Stimulated activated CD4-positive, alpha-beta T cell treated with anti-CD3 and anti-CD28 coated beads, Interleukin-4, amount 100 ng/mL, for 48 hours (primary cell): ENCODE measurements around the gene HOXB1.

Source experiments
- DNase-seq, 2 donors: peaks; one replicate each; pipeline ENCODE4 v3.0.0-alpha.2; 2020; ENCODE audit warnings: low read depth in 2 of 2

The HOXB1 gene

GRCh38 chr17:48554412-48555257 lies 23.8 kb upstream of the HOXB1 start:
- DNase-seq: no peak

DNA sequence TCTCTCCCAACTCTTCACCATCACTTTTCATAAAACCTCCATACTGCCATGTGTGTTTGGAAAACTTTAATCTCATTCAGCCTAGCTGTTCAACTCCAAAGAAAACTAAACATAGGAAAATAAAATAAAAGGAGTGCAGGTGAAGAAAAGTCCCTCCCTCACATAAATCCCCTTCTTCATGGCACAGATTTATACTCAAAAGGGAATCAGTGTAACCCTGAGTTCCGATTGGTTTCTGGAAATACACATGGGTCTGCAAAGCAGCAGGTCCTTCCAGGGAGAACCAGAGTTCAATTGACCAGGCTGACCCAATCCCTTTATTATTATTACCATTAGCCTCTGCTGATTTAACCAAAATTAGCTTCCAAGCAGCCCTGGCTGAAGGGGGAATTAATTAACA lies 23.0 kb upstream of the HOXB1 start:
- DNase-seq: no peak

- DNase-seq: no peak
These were observed 22.4 kb upstream of the HOXB1 start for GRCh38 chr17:48553190-48553547.

- no peak for DNase-seq
These were observed 21.8 kb upstream of the HOXB1 start for GRCh38 chr17:48552466-48553189.

DNA sequence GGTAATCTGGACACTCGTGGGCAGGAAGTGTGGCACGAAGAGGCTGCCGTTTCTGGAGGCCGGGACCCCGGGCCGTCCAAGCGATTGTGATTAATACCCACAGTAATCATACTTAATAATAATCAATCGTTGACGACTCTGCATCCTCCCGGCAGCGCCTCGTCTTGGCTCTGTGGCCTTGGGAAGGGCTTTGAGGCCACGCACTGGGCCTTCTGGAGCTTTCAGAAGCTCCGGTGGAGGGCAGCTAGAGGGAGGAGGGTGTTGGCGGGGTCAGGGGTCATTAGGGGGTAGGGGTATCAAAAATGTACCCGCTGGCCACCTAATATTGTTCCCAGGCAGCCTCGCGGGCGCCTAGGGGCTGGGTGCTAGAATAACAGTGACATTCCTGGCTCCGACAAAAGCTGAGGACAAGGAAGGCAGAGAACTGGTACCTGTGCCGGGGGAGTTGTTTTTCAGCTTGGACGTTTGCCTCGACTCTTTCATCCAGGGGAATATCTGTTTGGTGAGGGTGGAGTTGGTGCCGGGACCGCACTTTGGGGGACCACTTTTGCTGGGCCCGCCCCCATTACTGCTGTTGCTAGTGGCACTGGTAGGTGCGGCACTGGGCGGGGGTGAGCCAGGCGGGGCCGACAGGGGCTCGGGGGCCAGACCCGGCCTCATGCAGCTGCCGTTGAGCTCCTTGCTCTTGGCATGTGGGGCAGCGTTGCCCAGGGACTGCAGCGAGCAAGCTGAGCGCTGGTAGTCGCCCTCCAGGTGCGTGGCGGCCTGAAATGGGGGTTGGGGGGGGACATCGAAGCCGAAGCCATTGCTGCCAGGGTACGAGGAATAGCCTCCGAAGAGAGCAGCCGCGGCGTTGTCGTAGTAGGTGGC lies 21.0 kb upstream of the HOXB1 start:
- DNase-seq: no peak

GRCh38 chr17:48551214-48551555 lies 20.4 kb upstream of the HOXB1 start:
- DNase-seq: no peak

GRCh38 chr17:48550502-48551213 lies 19.8 kb upstream of the HOXB1 start:
- no peak for DNase-seq

- no peak for DNase-seq
These were observed 19.2 kb upstream of the HOXB1 start for GRCh38 chr17:48549914-48550501.

DNA sequence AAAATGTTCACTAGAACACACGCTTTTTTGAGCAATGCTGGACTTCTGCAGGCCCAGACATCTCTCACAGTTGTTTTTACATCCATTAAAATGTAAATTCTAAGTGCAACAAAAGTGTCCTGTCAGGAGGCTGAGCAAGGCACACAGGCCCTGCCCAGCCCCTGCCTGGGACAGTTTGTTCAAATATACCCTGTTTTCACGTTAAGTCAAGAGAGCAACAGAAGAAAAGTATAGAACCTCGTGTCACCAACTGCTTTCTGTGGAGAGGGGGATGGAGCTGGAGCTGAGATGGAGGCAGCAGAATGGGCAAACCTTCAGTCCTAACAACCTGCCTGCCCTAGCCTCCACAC lies 18.4 kb upstream of the HOXB1 start:
- no peak for DNase-seq

GRCh38 chr17:48548523-48549280 lies 17.9 kb upstream of the HOXB1 start:
- no peak for DNase-seq

DNA sequence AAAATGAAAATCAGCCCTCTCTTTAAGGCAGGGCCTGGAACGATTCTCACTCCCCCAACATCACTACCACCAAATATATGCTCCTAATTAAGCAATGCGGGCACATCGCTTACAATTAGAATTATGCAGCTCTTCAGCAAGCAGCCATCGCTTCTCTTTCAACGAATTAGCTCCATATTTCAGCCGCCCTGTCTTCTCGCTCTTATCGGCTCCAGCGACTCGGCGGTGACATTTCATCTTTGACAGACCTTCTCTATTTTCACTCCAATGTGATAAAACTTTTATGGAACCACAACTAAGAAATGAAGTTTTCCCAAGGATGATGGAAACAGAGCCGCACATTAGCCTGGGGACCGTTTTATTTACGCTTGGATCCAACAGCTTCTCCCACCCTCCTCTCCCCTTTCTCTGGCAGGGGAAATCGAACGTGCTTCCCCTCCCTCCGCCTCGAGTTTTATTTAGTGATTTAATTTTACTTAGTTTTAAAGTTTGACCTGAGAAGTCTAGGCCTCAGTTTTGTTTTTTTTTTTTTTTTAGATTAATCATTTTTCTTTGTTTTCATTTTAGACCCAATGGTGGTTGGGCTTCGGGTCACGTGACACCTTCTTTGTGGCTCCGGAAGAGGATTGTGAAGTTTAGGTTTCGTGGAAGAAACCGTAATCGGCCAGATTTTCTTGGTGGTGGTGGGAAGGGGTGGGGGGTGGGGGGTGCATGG lies 17.2 kb upstream of the HOXB1 start:
- peak in 1 of 2 donors; percentile 24 for DNase-seq

DNA sequence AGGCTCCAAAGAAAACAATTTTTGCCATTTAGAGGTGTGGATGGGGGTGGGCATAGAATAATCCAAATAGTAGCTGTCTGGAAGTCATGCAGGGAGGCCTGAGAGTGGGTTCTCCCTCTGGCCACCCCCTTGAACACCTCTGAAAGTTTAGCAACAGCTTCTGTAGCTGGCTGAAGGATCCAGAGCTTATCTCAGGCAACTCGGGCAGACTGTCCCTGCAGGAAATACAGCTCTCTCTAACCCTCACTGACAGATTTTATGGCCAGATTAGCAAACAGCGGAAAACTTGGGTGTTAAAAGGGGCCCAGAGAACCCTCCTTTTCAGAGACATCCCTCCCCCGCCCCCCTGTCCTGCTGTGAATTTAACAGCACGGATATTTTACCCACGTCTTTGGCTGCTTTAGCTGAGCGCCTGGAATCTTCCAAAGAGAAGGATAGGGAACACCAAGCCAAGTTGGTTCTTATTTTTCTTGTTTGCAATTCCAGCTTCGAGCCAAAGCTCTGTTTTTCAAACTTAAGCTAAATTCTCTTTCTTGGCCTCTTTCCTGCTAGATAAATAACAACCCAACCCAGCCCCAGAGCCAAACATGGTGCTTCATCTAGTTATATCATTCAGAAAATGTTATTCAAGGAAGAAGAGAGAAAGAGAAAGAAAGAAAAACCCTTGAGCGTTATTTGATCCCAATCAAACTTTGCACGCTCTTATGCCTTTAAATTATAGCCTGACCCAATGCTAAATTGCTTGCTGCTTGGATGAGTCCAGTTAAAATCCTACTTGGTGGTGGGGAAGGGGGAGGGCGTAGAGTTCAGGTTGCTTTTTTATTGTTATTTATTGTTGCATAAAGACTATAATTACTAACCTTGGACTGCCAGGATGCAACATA lies 16.4 kb upstream of the HOXB1 start:
- DNase-seq: no peak

- no peak for DNase-seq
These were observed 15.5 kb upstream of the HOXB1 start for GRCh38 chr17:48546137-48546923.

- no peak for DNase-seq
These were observed 14.7 kb upstream of the HOXB1 start for GRCh38 chr17:48545539-48545938.

DNA sequence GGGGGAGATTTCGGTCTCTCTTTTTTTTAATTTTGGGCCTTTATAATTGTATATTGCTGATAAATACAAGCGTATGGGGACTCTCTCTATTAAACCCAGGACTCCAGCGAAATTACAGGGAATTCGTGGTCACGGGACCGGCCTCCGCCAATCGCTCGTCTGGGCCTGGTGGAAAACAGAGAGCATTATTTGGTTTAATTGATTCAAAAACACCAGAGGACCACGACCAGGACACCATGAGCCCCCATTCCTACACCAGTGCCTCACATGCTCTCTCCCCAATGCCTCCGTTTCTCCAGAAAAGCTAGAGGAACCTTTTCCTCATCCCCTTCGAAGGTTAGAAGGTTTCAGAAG lies 14.2 kb upstream of the HOXB1 start, which contains the start of gene HOXB2:
TSS of gene HOXB2 (minus strand) at position 88 of the 354 bp plus-strand sequence. CDS start 198 bp downstream, outside the sequence.
- DNase-seq: no peak

- DNase-seq: peak; percentile 23 to 28
These were observed 13.7 kb upstream of the HOXB1 start for GRCh38 chr17:48544349-48545021.

- peak; percentile 43 to 47 for DNase-seq
These were observed 13.1 kb upstream of the HOXB1 start for GRCh38 chr17:48543854-48544348.
